ENCODE data around the gene PCDH15.

- peak; percentile 7 to 57 (median 30) for TF ChIP-seq CTCF (IDR thresholded peaks at IDR 0.05)
- no peak for TF ChIP-seq POLR2A (IDR thresholded peaks at IDR 0.05)
These were observed 398.5 kb downstream of the PCDH15 start for GRCh38 chr10:54402576-54402975.
